IMR-90 (cell line): ENCODE results near the gene IL17A. TPM values are rescaled to one million over a fixed set of nuclear protein-coding genes. Genes with fewer than 3 reads are reported as not detected.

ENCODE experiments used
- ATAC-seq: fragments of 200-7000 bp; cut with Tn5 transposase; 2 replicates; pipeline ENCODE4 v1.9.1; 2020; ENCODE audit warnings: low read depth, mild to moderate bottlenecking, moderate library complexity
- BruUV-seq: library from RNA; stranded (reverse); fragments of 400-500 nt; replicated peaks from 2 replicates; lab custom pipeline; 2021; lab: Mats Ljungman, UMichigan
- CTCF ChIA-PET: fragments of 300-600 bp; formaldehyde crosslinking; extraction: SDS; loops from one replicate; lab custom pipeline; 2021; ENCODE audit warnings: antibody characterized with exemption; lab: Yijun Ruan, JAX
- POLR2A ChIA-PET: fragments of 300-600 bp; sonication (Branson Sonifier 250); formaldehyde crosslinking; loops from one replicate; lab custom pipeline; 2022; ENCODE audit warnings: antibody characterized with exemption; ENCODE audit not compliant: unreplicated experiment; lab: Charles Lee
- DNase-seq: peaks from one replicate; pipeline ENCODE4 v3.0.0; 2013
- H2AFZ ChIP-seq: replicated peaks from 2 replicates; pipeline ENCODE3; 2013; ENCODE audit warnings: low read length, mild to moderate bottlenecking; ENCODE audit not compliant: poor library complexity
- H2AK5ac ChIP-seq: 2 replicates; pipeline ENCODE4 v1.6.1; 2013; ENCODE audit warnings: low read depth, low read length, inconsistent platforms
- H2AK9ac ChIP-seq: replicated peaks from 2 replicates; pipeline ENCODE3; 2013; ENCODE audit warnings: mild to moderate bottlenecking, low read depth, low read length, moderate library complexity; ENCODE audit not compliant: poor library complexity
- H2BK120ac ChIP-seq: 2 replicates; pipeline ENCODE4 v1.6.1; 2013; ENCODE audit warnings: low read depth, low read length, inconsistent platforms
- H2BK15ac ChIP-seq: 3 replicates; pipeline ENCODE4 v1.6.1; 2013; ENCODE audit warnings: low read depth, low read length, inconsistent platforms
- H2BK20ac ChIP-seq: 2 replicates; pipeline ENCODE4 v1.6.1; 2013; ENCODE audit warnings: low read depth, mild to moderate bottlenecking, inconsistent platforms, low read length, moderate library complexity
- H2BK5ac ChIP-seq: 2 replicates; pipeline ENCODE4 v1.6.1; 2013; ENCODE audit warnings: mild to moderate bottlenecking, low read depth, low read length, inconsistent platforms; ENCODE audit not compliant: poor library complexity, severe bottlenecking
- H3K14ac ChIP-seq: replicated peaks from 2 replicates; pipeline ENCODE4 v1.6.1; 2013; ENCODE audit warnings: low read depth, low read length, inconsistent platforms
- H3K18ac ChIP-seq: 2 replicates; pipeline ENCODE4 v1.6.1; 2013; ENCODE audit warnings: low read depth, low read length, control low read depth
- H3K23ac ChIP-seq: 2 replicates; pipeline ENCODE4 v1.6.1; 2013; ENCODE audit warnings: low read depth, low read length, inconsistent platforms
- H3K27ac ChIP-seq: 2 replicates; pipeline ENCODE4 v1.5.1; 2013; ENCODE audit warnings: mild to moderate bottlenecking, control low read depth, low read length; ENCODE audit not compliant: insufficient read depth
- H3K27me3 ChIP-seq: 2 replicates; pipeline ENCODE4 v1.6.1; 2013; ENCODE audit warnings: low read length; ENCODE audit not compliant: control insufficient read depth, insufficient read depth
- H3K36me3 ChIP-seq: 2 replicates; pipeline ENCODE4 v1.6.1; 2013; ENCODE audit warnings: low read length, mixed read lengths; ENCODE audit not compliant: control insufficient read depth, insufficient read depth
- H3K4ac ChIP-seq: 2 replicates; pipeline ENCODE4 v1.6.1; 2013; ENCODE audit warnings: low read depth, low read length, inconsistent platforms
- H3K4me1 ChIP-seq: 2 replicates; pipeline ENCODE4 v1.6.1; 2013; ENCODE audit warnings: low read length, mixed read lengths; ENCODE audit not compliant: control insufficient read depth, insufficient read depth
- H3K4me2 ChIP-seq: 2 replicates; pipeline ENCODE4 v1.6.1; 2013; ENCODE audit warnings: low read depth, mild to moderate bottlenecking, control low read depth, low read length, moderate library complexity
- H3K4me3 ChIP-seq: 2 replicates; pipeline ENCODE4 v1.5.1; 2013; ENCODE audit warnings: low read depth, mild to moderate bottlenecking, control low read depth, low read length, moderate library complexity; ENCODE audit not compliant: insufficient read depth
- H3K56ac ChIP-seq: 2 replicates; pipeline ENCODE4 v1.6.1; 2013; ENCODE audit warnings: low read length, inconsistent platforms; ENCODE audit not compliant: insufficient read depth; ENCODE audit errors: extremely low read depth
- H3K79me1 ChIP-seq, 2 experiments: 2 replicates each; pipeline ENCODE4 v1.6.1; 2013; ENCODE audit warnings: low read length in 2 of 2, inconsistent platforms in 1 of 2, low read depth in 1 of 2
- H3K9ac ChIP-seq: 2 replicates; pipeline ENCODE4 v1.6.1; 2013; ENCODE audit warnings: low read depth, low read length, control low read depth
- H3K9me1 ChIP-seq: 2 replicates; pipeline ENCODE4 v1.6.1; 2013; ENCODE audit warnings: low read length, inconsistent platforms; ENCODE audit not compliant: insufficient read depth
- H3K9me3 ChIP-seq: 2 replicates; pipeline ENCODE4 v1.6.1; 2013; ENCODE audit warnings: low read length; ENCODE audit not compliant: control insufficient read depth, insufficient read depth
- H4K20me1 ChIP-seq: 2 replicates; pipeline ENCODE4 v1.6.1; 2013; ENCODE audit warnings: low read length, inconsistent platforms; ENCODE audit not compliant: insufficient read depth
- H4K5ac ChIP-seq: 2 replicates; pipeline ENCODE4 v1.6.1; 2013; ENCODE audit warnings: mild to moderate bottlenecking, low read depth, low read length, control low read depth
- H4K8ac ChIP-seq, 2 experiments: 2 replicates each; pipeline ENCODE4 v1.6.1; 2013; ENCODE audit warnings: low read depth in 2 of 2, low read length in 2 of 2, control low read depth in 1 of 2, inconsistent platforms in 1 of 2
- H4K91ac ChIP-seq: 2 replicates; pipeline ENCODE4 v1.6.1; 2013; ENCODE audit warnings: low read depth, low read length, inconsistent platforms; ENCODE audit not compliant: insufficient read depth
- BHLHE40 ChIP-seq: fragments of 150-350 bp; IDR thresholded peaks from 2 replicates; pipeline ENCODE4 v1.6.1; 2016; ENCODE audit warnings: mild to moderate bottlenecking, low read depth, low read length
- CHD1 ChIP-seq: IDR thresholded peaks from 2 replicates; pipeline ENCODE4 v1.6.1; 2012; ENCODE audit warnings: low read depth, low read length, improper control_type of control experiment
- CTCF ChIP-seq: conservative IDR thresholded peaks from 2 replicates; pipeline ENCODE4 v1.5.1; 2012; ENCODE audit warnings: mild to moderate bottlenecking, low read depth, low read length, improper control_type of control experiment
- MAFK ChIP-seq: IDR thresholded peaks from 2 replicates; pipeline ENCODE4 v1.6.1; 2012; ENCODE audit warnings: low read depth, low read length, improper control_type of control experiment
- MAZ ChIP-seq: IDR thresholded peaks from 2 replicates; pipeline ENCODE4 v1.6.1; 2012; ENCODE audit warnings: low read depth, mild to moderate bottlenecking, low read length, improper control_type of control experiment, moderate library complexity, borderline replicate concordance
- NFE2L2 ChIP-seq: fragments of 150-350 bp; IDR thresholded peaks from 2 replicates; pipeline ENCODE4 v1.6.1; 2016; ENCODE audit warnings: low read depth, mild to moderate bottlenecking, low read length
- RAD21 ChIP-seq: IDR thresholded peaks from 2 replicates; pipeline ENCODE4 v1.6.1; 2012; ENCODE audit warnings: low read length, improper control_type of control experiment
- RCOR1 ChIP-seq: IDR thresholded peaks from 2 replicates; pipeline ENCODE4 v1.6.1; 2012; ENCODE audit warnings: mild to moderate bottlenecking, low read length, improper control_type of control experiment; ENCODE audit not compliant: insufficient replicate concordance
- RFX5 ChIP-seq: IDR thresholded peaks from 2 replicates; pipeline ENCODE4 v1.8.0; 2012; ENCODE audit warnings: low read depth, mild to moderate bottlenecking, low read length, moderate library complexity
- SMC3 ChIP-seq: fragments of 150-350 bp; IDR thresholded peaks from 2 replicates; pipeline ENCODE4 v1.6.1; 2016; ENCODE audit warnings: low read depth, mild to moderate bottlenecking, antibody characterized with exemption, low read length, moderate library complexity
- USF2 ChIP-seq: fragments of 150-350 bp; IDR thresholded peaks from 2 replicates; pipeline ENCODE4 v1.6.1; 2017; ENCODE audit warnings: mild to moderate bottlenecking, antibody characterized with exemption, low read length, low read depth
- WGBS, 2 experiments: methylation state at CpG; one replicate each; pipeline versions ENCODE4 v1.1.5 to v1.1.7; 2013; ENCODE audit warnings: missing lambda C conversion rate in 2 of 2; ENCODE audit not compliant: insufficient read length in 1 of 2; ENCODE audit errors: extremely low coverage in 2 of 2; 5-methylcytosine and 5-hydroxymethylcytosine counted together
- dilution Hi-C: fragments of 300-500 bp; cut with HindIII; formaldehyde crosslinking; loops from one replicate; pipeline ENCODE4 v1.14.3; 2018; ENCODE audit warnings: low sequenced_read_pairs; ENCODE audit not compliant: unreplicated experiment
- in situ Hi-C: fragments of 300-500 bp; cut with MboI; formaldehyde crosslinking; loops from 3 replicates; pipeline ENCODE4 v1.14.3; 2019; ENCODE audit warnings: low sequenced_read_pairs, inconsistent platforms, mixed read lengths
- intact Hi-C: fragments of 100-400 bp; cut with micrococcal nuclease; formaldehyde crosslinking; loops from 2 replicates; pipeline ENCODE4 v1.10.0; 2022
- polyA plus RNA-seq, 3 experiments: library from polyadenylated mRNA; depleted of rRNA; stranded (reverse); fragments of >200 nt; gene quantifications; 2 replicates each; pipeline ENCODE4 v1.2.3, GENCODE V29; 2012; ENCODE audit warnings: low replicate concordance in 1 of 3
- total RNA-seq: library from RNA; depleted of rRNA; stranded (reverse); fragments of >200 nt; gene quantifications from 2 replicates; pipeline ENCODE4 v1.2.3, GENCODE V29; 2012

IL17A gene
- total and polyA plus RNA-seq, 2 of the 4 experiments (the other 2 are of a cell fraction), result not detected

GRCh38 chr6:52186480-52186879, 305 bp downstream of the IL17A start:
- Histone ChIP-seq H2BK15ac (no peak overlapping the region), H3K23ac (no peak overlapping the region), H2BK20ac (no peak overlapping the region), H4K91ac (no peak overlapping the region), H3K14ac (no peak overlapping the region), H2AFZ (no peak overlapping the region), H3K18ac (no peak overlapping the region), H3K56ac (no peak overlapping the region), H3K4me3 (no peak overlapping the region), H3K27me3 (peaks cover 3% of the 10 kb centered on the region; the same call in 1 of the 2 replicates), H4K8ac (no peak overlapping the region), H3K27ac (no peak overlapping the region), H3K79me1 (no peaks in the 10 kb centered on the region), H2BK120ac (no peak overlapping the region), H3K4me2 (no peak overlapping the region), H4K20me1 (no peaks in the 10 kb centered on the region), H3K4ac (no peak overlapping the region), H4K5ac (no peak overlapping the region), H3K9me1 (no peaks in the 10 kb centered on the region), H3K36me3 (no peaks in the 10 kb centered on the region), H3K9me3 (no peaks in the 10 kb centered on the region), H3K9ac (no peak overlapping the region), H3K4me1 (no peaks in the 10 kb centered on the region), H2AK5ac (no peak overlapping the region), H2AK9ac (no peak overlapping the region), H2BK5ac (no peak overlapping the region)
- no peak for TF ChIP-seq RCOR1
- no peak for TF ChIP-seq USF2
- TF ChIP-seq SMC3, result no peak
- TF ChIP-seq MAFK, result no peak
- no peak for TF ChIP-seq MAZ
- TF ChIP-seq RFX5, result no peak
- no peak for TF ChIP-seq NFE2L2
- no peak for TF ChIP-seq BHLHE40
- TF ChIP-seq CTCF, result no peak
- TF ChIP-seq CHD1, result no peak
- no peak for TF ChIP-seq RAD21
- dilution Hi-C loops, result no loop called here
- intact Hi-C loops, result no loop called here
- in situ Hi-C loops, result no loop called here
- CTCF ChIA-PET, result no interaction called here
- no TSS peak for BruUV-seq
- no peak for DNase-seq
- WGBS, 2 experiments, result 80% methylated on average over 2 of the region's 5 CpGs; no CpG with 5 or more reads in 1 of the 2 experiments
- no peak for ATAC-seq
- POLR2A ChIA-PET, result no interaction called here
